Stomach (tissue), 9 donors: ENCODE measurements around the gene PET117. TPM values are rescaled to one million over a fixed set of nuclear protein-coding genes. Genes with fewer than 3 reads are reported as not detected.

ENCODE experiments used
- DNase-seq, 2 donors: peaks; one replicate each; pipeline versions ENCODE4 v3.0.0 to v3.0.0-alpha.2; 2013 to 2019
- H3K27ac ChIP-seq, 5 donors: fragments of 200-600 bp in 4 of 5; sonication (generic) in 4 of 5; one replicate each; pipeline ENCODE4 v1.5.1; 2013 to 2019; ENCODE audit warnings: mild to moderate bottlenecking in 1 of 5, moderate library complexity in 1 of 5
- H3K27me3 ChIP-seq, 3 donors: fragments of 200-600 bp; sonication (generic); one replicate each; pipeline ENCODE4 v1.5.1; 2017 to 2019; ENCODE audit warnings: mixed run types in 1 of 3
- H3K36me3 ChIP-seq, 4 donors: fragments of 200-600 bp; sonication (generic); 1 replicate in 3 of 4; 2 replicates in 1 of 4; pipeline ENCODE4 v1.5.1; 2016 to 2019
- H3K4me1 ChIP-seq, 4 donors: fragments of 200-600 bp; sonication (generic); one replicate each; pipeline ENCODE4 v1.5.1; 2016 to 2019
- H3K4me3 ChIP-seq, 4 donors: fragments of 200-600 bp; sonication (generic) in 3 of 4; one replicate each; pipeline ENCODE4 v1.5.1; 2016 to 2019; ENCODE audit warnings: mild to moderate bottlenecking in 1 of 4
- H3K9me3 ChIP-seq, 4 donors: fragments of 200-600 bp; sonication (generic); one replicate each; pipeline ENCODE4 v1.5.1; 2016 to 2019
- CTCF ChIP-seq, 7 experiments: fragments of 450-650 bp in 4 of 7; fragments of 200-600 bp in 3 of 7; sonication (generic) in 3 of 7; IDR thresholded peaks; one replicate each; pipeline ENCODE4 v1.5.1; 2016 to 2019; ENCODE audit warnings: antibody characterized with exemption in 7 of 7, control low read depth in 2 of 7, mild to moderate bottlenecking in 1 of 7
- EP300 ChIP-seq: sonication (generic); formaldehyde crosslinking; IDR thresholded peaks from one replicate; pipeline ENCODE4 v1.6.1; 2017; ENCODE audit warnings: antibody characterized with exemption
- POLR2A ChIP-seq, 4 donors: fragments of 450-650 bp; IDR thresholded peaks; one replicate each; pipeline ENCODE4 v1.6.1; 2016; ENCODE audit warnings: antibody characterized with exemption in 4 of 4, control low read depth in 2 of 4, mild to moderate bottlenecking in 1 of 4, moderate library complexity in 1 of 4
- POLR2AphosphoS5 ChIP-seq, 3 donors: sonication (generic); formaldehyde crosslinking; IDR thresholded peaks; one replicate each; pipeline ENCODE4 v1.6.1; 2016; ENCODE audit warnings: antibody characterized with exemption in 3 of 3
- WGBS, 5 donors: extraction: QIAGEN DNeasy Blood & Tissue Kit in 3 of 5; methylation state at CpG; one replicate each; pipeline versions ENCODE4 v1.1.5 to v1.1.7; 2013 to 2018; 5-methylcytosine and 5-hydroxymethylcytosine counted together
- intact Hi-C: fragments of 100-400 bp; cut with DNase I; formaldehyde crosslinking; loops from one replicate; pipeline ENCODE4 v1.15.1; 2023; ENCODE audit warnings: low total_unique reads
- polyA plus RNA-seq, 3 donors: library from polyadenylated mRNA; stranded (reverse); fragments of 200-250 nt; gene quantifications; one replicate each; pipeline ENCODE4 v1.2.3, GENCODE V29; 2013
- total RNA-seq, 5 donors: library from RNA; depleted of rRNA; stranded (reverse); fragments of >200 nt; gene quantifications; one replicate each; pipeline versions ENCODE4 v1.1.0 to v1.2.3, GENCODE V29; 2014 to 2016
- donor health status: healthy with polysubstance abuse.
- donor health status: Bipolar disorder and iron deficiency.
- donor health status: healthy.

The PET117 gene
- total and polyA plus RNA-seq, 8 donors: 1.2 to 23.5 (median 14.5) TPM

- intact Hi-C loops: no loop called here
- peaks cover 6 to 28% (median 18%) of the 10 kb centered on the region in 4 donors for H3K4me1 ChIP-seq
- no peak overlapping the region for H3K4me3 ChIP-seq
- peaks cover 20 to 77% (median 72%) of the 10 kb centered on the region in 4 donors for H3K36me3 ChIP-seq
- 73 to 94% (median 84%) methylated on average over 2 to 3 of the region's 3 CpGs for WGBS, 5 donors
- no peak for DNase-seq
- H3K27ac ChIP-seq: no peak overlapping the region
- no peak for TF ChIP-seq POLR2AphosphoS5 (IDR thresholded peaks at IDR 0.05)
- no peak for TF ChIP-seq EP300
- no peak for TF ChIP-seq CTCF (IDR thresholded peaks at IDR 0.05)
- H3K9me3 ChIP-seq: no peaks in the 10 kb centered on the region
- H3K27me3 ChIP-seq: no peaks in the 10 kb centered on the region
Measured at GRCh38 chr20:18165553-18165952, 27.9 kb downstream of the PET117 start.

GRCh38 chr20:18166241-18166881, 28.7 kb downstream of the PET117 start:
- 34 to 43% (median 36%) methylated on average over 5 of the region's 5 CpGs for WGBS, 5 donors
- no peaks in the 10 kb centered on the region for H3K27me3 ChIP-seq
- no peak overlapping the region for H3K27ac ChIP-seq
- H3K9me3 ChIP-seq: no peaks in the 10 kb centered on the region
- H3K36me3 ChIP-seq: peaks cover 22 to 77% (median 68%) of the 10 kb centered on the region in 4 donors
- H3K4me1 ChIP-seq: peaks cover 6 to 28% (median 18%) of the 10 kb centered on the region in 4 donors
- intact Hi-C loops: no loop called here
- TF ChIP-seq POLR2AphosphoS5 (IDR thresholded peaks at IDR 0.05) (no peak), POLR2A (IDR thresholded peaks at IDR 0.05) (no peak), CTCF (IDR thresholded peaks at IDR 0.05) (no peak), EP300 (no peak)
- DNase-seq: peak in 1 of 2 donors; percentile 42
- H3K4me3 ChIP-seq: no peak overlapping the region

- H3K27ac ChIP-seq: no peak overlapping the region
- intact Hi-C loops: no loop called here
- H3K36me3 ChIP-seq: peaks cover 23 to 76% (median 67%) of the 10 kb centered on the region in 4 donors
- no peaks in the 10 kb centered on the region for H3K27me3 ChIP-seq
- no peak overlapping the region for H3K4me3 ChIP-seq
- 78 to 100% (median 94%) methylated on average over 1 of the region's 1 CpG for WGBS, 5 donors
- no peak for DNase-seq
- no peaks in the 10 kb centered on the region for H3K9me3 ChIP-seq
- H3K4me1 ChIP-seq: peaks cover 6 to 28% (median 18%) of the 10 kb centered on the region in 4 donors
- no peak for TF ChIP-seq CTCF (IDR thresholded peaks at IDR 0.05)
- TF ChIP-seq POLR2A (IDR thresholded peaks at IDR 0.05): no peak
- TF ChIP-seq EP300: no peak
- TF ChIP-seq POLR2AphosphoS5 (IDR thresholded peaks at IDR 0.05): no peak
Measured at GRCh38 chr20:18166950-18167349, 29.3 kb downstream of the PET117 start.

- H3K27ac ChIP-seq: no peak overlapping the region
- H3K4me3 ChIP-seq: no peak overlapping the region
- intact Hi-C loops: no loop called here
- no peak for DNase-seq
- peaks cover 13 to 78% (median 48%) of the 10 kb centered on the region in 4 donors for H3K36me3 ChIP-seq
- TF ChIP-seq EP300 (no peak), CTCF (IDR thresholded peaks at IDR 0.05) (no peak), POLR2A (IDR thresholded peaks at IDR 0.05) (no peak), POLR2AphosphoS5 (IDR thresholded peaks at IDR 0.05) (no peak)
- H3K4me1 ChIP-seq: peaks cover 0 to 6% (median under 1%) of the 10 kb centered on the region in 4 donors
- H3K9me3 ChIP-seq: no peaks in the 10 kb centered on the region
- 92 to 100% (median 100%) methylated on average over 2 of the region's 2 CpGs for WGBS, 5 donors
- no peaks in the 10 kb centered on the region for H3K27me3 ChIP-seq
Measured at GRCh38 chr20:18172379-18172778, 34.7 kb downstream of the PET117 start.
